Activated T-cell treated with anti-CD3 and anti-CD28 coated beads for 1 hour (primary cell): ENCODE results near the gene LINGO4.
"Not testable (repeated sequence)": the region's sequence is repeated elsewhere in the genome, so short reads cannot be mapped to it uniquely, and the experiment has no call there.

Source experiments
- DNase-seq: peaks from one replicate; pipeline ENCODE4 v3.0.0-alpha.2; 2020; ENCODE audit warnings: low read depth

LINGO4 gene

DNA sequence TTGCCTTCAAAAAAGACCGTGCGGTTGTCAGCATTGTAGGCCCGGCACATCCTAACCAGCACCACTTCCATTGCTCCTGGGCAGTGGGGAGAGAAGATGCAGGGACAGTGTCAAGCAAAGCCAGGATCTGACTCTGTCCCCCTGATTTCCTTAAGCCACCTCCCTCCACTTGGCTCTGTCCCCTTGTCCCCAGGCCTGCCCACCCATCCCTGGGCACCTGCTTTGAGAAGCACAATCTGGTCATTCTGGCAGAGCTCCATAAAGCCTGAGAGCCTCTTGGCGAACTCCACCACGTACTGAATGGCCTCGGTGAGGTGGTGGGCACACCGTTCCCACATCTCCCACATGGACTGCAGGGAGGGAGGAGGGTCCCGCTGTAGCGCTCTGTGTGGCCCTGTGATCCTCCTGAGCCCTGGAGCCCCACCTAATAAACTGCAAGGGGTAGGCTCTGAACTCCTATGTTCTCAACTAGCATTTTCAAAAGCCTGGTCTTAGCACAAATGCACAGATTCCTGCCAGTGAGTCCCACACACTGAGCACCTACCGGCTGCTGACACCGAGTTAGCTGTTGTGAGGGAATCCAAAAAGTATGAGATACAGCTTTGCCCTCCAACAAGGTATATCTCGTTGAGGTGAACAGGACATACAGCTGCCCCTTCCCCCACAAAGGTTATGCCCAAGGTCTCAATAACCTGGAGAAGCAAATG lies 8.2 kb upstream of the LINGO4 start:
- no peak for DNase-seq

GRCh38 chr1:151811181-151811580 lies 6.0 kb upstream of the LINGO4 start:
- no peak for DNase-seq

- no peak for DNase-seq
Observed at GRCh38 chr1:151809985-151810556, 4.9 kb upstream of the LINGO4 start.

GRCh38 chr1:151809290-151809984 lies 4.2 kb upstream of the LINGO4 start:
- no peak for DNase-seq

- DNase-seq = no peak
Observed at GRCh38 chr1:151807766-151808165, 2.5 kb upstream of the LINGO4 start.

DNA sequence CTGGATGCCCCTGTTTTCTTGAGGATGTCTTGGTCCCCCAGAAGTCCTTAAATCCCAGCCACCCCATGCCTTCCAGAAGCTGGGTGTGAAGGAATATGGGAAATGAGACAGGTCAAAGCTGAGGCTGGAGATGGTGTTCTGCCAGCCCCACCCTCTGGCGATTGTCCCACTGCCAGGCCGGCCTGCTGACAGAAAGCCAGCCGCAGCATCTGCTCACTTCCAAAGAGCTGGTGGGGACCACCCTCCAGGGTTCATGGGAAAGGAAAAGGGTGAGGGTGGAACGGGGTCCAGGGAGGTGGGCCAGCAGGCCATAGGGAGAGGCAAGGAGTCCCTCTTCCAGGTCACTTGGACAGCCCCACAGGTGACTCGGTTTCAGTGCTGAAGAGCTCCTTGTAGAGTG lies 1.9 kb upstream of the LINGO4 start:
- no peak for DNase-seq

DNA sequence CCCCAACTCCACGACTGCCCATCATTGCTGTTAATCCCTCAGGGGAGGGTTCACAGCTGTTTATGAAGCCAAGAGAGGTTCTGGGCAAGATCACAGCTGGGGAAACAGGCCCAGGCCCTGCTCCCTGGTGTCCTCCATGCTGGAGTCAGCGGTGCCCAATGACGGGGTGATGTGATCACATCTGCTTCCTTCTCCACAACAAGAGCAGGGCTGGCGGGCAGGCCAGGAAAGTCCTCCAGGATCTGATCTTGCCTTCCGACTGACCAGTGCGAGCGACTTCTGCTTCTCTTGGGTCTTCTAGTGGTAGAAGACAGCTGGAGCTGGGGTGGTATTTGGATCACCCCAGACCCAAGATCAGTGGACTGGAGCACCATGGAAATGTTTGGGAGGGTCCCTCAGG lies 951 bp upstream of the LINGO4 start:
- no peak for DNase-seq

DNA sequence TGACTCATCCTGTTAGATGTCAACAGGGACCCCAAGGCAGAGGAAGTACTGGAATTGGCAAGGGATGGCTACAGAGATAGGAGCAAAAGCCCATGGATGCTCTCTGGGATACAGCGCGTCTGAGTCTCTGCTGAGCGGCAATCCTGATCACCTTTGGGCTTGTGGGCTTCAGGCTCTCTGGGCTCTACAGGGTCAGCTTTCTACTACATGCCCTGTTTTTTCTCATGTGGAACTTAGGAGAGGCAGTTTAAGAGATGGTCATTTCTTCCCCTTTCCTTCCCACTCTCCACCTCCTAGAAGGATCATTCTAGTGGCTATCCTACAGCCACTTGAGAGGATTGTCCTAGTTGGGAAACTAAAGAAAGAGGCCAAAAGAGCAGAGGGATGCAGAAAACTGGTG lies 1.3 kb downstream of the LINGO4 start:
- no peak for DNase-seq

DNA sequence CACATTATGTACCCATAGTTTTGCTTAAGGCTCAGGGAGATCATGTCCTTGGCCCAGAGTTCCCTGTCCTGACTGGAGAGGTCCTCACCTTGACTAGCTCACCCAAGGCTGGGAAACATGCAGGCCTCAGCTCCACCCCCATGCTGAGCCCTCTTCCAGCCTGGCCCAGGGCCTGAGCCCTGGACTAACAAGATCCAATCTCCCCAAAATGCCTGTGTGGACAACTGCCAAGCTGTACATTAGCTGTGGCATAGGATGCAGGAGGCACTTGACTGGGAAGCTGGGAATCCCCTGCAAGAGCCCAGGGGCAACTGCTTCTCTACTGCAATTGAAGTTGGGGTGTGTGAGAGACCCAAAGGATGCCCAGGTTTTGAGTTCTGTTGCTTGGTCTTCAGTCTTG lies 2.1 kb downstream of the LINGO4 start:
- no peak for DNase-seq

DNA sequence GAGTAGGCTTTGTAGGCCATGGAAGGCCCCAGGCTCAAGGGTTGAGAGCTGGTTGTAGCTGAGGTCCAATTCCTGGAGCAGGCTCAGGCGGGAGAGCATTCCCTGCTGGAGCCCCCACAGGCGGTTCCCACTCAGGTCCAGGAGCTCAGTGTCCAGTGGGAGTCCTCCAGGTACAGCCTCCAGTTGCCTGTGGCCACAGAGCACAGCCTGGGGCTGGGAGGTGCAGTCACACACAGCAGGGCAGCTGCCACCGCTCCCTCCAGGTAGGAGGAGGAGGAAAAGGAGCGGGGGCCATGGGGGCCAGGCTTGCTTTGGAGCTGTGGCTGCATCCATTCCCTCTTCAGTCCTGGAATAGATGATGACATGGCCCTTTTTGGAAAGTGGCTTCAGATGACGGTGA lies 2.8 kb downstream of the LINGO4 start:
- DNase-seq = no peak

DNA sequence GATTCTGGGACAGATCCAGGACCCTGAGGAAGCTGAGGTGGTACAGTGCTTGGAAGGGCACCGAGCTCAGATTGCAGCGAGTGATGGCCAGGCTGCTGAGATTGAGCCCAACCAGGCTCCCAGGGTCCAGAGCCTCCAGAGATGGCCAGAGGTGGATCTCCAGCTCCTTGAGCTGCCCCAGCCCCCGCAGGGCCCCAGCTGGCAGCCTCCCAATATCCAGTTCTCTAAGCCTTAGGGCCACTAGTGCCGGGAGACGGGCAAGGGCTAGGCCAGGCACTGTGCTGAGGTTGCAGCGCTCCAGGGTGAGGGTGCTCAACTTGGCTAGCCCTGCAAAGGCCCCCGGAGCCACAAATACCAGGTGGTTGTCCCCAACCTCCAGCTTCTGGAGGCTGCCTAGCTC lies 3.4 kb downstream of the LINGO4 start:
- no peak for DNase-seq

GRCh38 chr1:151801310-151801820 lies 3.9 kb downstream of the LINGO4 start:
- DNase-seq = no peak

GRCh38 chr1:151800830-151801229 lies 4.4 kb downstream of the LINGO4 start:
- no peak for DNase-seq

DNA sequence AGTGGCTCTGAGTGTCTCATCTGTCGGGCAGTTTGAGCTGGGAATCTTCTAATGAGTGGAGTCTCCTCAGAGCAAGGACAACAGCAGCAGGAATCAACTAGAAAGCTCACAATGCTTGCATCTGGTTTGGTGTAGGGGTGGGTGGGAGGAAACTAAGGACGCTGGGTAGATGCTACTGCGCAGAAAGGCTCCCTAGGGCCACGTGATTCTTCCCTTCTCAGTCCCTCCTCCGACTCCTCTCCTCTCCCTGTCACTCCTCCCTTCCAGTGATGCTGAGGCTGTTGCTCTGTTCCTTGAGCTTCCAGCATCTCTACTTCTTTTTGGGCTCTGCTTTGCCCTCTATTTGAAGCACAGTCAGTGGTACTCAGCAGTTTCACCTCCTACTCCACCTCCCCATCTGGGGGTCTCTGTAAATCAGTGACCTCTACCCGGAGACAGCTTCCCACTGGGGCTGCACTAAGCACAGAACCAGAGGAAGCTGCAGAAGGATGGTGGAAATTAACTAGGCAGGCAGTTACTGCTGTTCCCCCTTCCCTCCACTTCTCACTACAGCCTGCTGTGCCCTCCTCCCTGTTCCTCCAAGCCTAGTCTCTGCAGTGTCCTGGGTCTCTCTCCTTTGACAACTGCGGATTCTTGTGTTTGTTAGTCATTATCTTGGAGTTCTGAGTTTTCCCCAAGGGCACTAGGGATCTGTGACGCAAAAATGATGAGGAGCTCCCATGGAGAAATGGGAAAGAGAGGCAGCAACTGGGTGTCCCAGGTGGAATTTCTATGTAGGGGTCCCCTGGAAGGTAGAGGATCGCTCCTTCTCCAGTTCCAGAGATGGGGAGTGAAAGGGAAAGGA lies 5.8 kb downstream of the LINGO4 start:
- DNase-seq = no peak

- no peak for DNase-seq
Observed at GRCh38 chr1:151798571-151798970, 6.6 kb downstream of the LINGO4 start.

DNA sequence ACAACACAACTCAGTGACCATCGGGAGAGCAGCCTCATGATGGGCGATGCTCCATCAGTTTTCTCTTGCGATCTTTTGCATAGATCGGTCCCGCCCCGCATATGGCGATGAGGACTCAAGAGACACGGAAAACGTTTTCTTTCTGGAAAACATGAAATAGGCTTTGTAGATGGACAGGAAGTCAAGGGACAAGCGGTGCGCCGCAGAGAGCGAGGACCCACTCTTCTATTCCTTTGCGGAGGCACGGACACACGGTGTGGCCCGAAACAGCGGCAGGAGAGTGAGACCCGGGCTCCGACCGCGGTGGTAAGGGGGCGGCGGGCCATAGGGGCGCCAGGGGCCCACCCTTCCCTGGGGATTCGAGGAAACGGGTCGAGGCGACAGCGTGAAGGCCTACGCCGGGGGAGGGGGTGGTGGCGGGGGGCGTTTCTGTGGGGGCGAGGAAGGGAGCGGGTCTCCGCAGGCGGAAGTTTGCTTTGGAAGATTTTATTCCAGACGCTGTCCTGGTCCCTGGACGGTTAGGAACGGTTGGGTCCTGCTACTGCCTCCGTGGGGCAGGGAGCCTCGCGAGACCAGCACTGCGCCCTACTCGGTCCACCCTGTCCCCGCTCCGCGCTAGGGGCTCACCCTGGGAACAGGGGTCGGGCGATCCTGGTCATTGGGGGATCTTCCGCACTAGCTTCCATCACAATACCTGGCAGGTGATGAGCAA lies 14.1 kb downstream of the LINGO4 start:
- no peak for DNase-seq

GRCh38 chr1:151790071-151790939 lies 14.9 kb downstream of the LINGO4 start, which contains the start of gene TDRKH:
Gene TDRKH, minus strand, starts transcription at chr1:151790500. Its CDS starts 7,478 bp downstream, at chr1:151783022.
- peak; percentile 97 for DNase-seq

DNA sequence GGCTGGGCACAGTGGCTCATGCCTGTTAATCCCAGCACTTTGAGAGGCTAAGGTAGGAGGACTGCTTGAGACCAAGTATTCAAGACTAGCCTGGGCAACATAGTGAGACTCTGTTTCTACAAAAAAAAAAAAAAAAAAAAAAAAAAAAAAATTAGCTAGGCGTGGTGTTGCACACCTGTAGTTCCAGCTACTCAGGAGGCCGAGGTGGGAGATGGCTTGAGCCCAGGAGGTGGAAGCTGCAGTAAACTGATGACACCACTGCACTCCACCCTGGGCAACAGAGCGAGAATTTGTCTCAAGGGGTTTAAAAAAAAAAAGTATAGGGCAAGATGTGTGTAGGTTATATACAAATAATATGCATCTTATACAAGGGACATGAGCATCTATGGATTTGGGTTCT lies 17.5 kb downstream of the LINGO4 start:
- DNase-seq = no peak

- no peak for DNase-seq
Observed at GRCh38 chr1:151783796-151784195, 21.4 kb downstream of the LINGO4 start.

GRCh38 chr1:151782741-151783140 lies 22.5 kb downstream of the LINGO4 start:
- DNase-seq = no peak

- DNase-seq = not testable (repeated sequence)
Observed at GRCh38 chr1:151782026-151782425, 23.2 kb downstream of the LINGO4 start.
